ENCODE measurements around the gene TLCD3A. TPM values are rescaled to one million over a fixed set of nuclear protein-coding genes. Genes with fewer than 3 reads are reported as not detected.

The TLCD3A gene
- total and polyA plus RNA-seq, 9 of the 15 experiments (the other 6 are each of a cell fraction or from before 2014, with no cell fraction given) = 1.3 to 13.5 (median 7.3) TPM

GRCh38 chr17:683499-684254 lies 48.7 kb upstream of the TLCD3A start:
- in situ Hi-C loops (cut with MboI) = no loop called here
- Histone ChIP-seq H3K27ac (ENCODE audit: extremely low read depth, low read depth, low read length) (no peak overlapping the region), H3K9ac (ENCODE audit: insufficient read depth in 1 of 2, low read depth in 2 of 2, low read length in 2 of 2) (no peak overlapping the region), H3K9me3 (replicated peaks; ENCODE audit: control insufficient read depth, insufficient read depth, low read depth, low read length) (no peaks in the 10 kb centered on the region), H3K4me2 (ENCODE audit: insufficient read depth, low read length) (no peak overlapping the region), H3K4me3 (no peak overlapping the region), H4K20me1 (replicated peaks; ENCODE audit: control insufficient read depth, insufficient read depth, low read length) (no peaks in the 10 kb centered on the region), H3K27me3 (ENCODE audit: control insufficient read depth in 2 of 2, insufficient read depth in 2 of 2, low read length in 2 of 2) (no peaks in the 10 kb centered on the region), H3K36me3 (ENCODE audit: control insufficient read depth, insufficient read depth, low read length) (peaks cover 1% of the 10 kb centered on the region; the same call in 1 of the 3 replicates), H3K79me2 (ENCODE audit: control insufficient read depth, insufficient read depth, low read length) (no peaks in the 10 kb centered on the region), H3K9me1 (ENCODE audit: control insufficient read depth, insufficient read depth, low read length) (no peaks in the 10 kb centered on the region), H3K4me1 (replicated peaks in 1 of 2; ENCODE audit: control insufficient read depth in 2 of 2, insufficient read depth in 2 of 2, low read length in 2 of 2) (no peaks in the 10 kb centered on the region), H2AFZ (ENCODE audit: low read depth, low read length) (no peak overlapping the region)
- TF ChIP-seq HNRNPLL (IDR thresholded peaks at IDR 0.05; ENCODE audit: low read depth, low read length, poor library complexity, severe bottlenecking) (no peak), ZNF384 (IDR thresholded peaks at IDR 0.05; ENCODE audit: low read depth, low read length) (no peak), CHD7 (IDR thresholded peaks at IDR 0.05; ENCODE audit: low read depth, low read length) (no peak), CBX2 (IDR thresholded peaks at IDR 0.05; ENCODE audit: insufficient read depth, low read length, poor library complexity, severe bottlenecking) (no peak), ZNF124 (CRISPR knock-in tag; IDR thresholded peaks at IDR 0.05) (no peak), THAP7 (CRISPR knock-in tag; IDR thresholded peaks at IDR 0.05) (no peak), FIP1L1 (IDR thresholded peaks at IDR 0.05; ENCODE audit: low read depth, low read length, poor library complexity, severe bottlenecking) (no peak)
- ChIA-PET POLR2A (no interaction called here), CTCF (ENCODE audit: low intra/inter-chr PET ratio) (no interaction called here)
- FAIRE-seq (no peak), ATAC-seq (no peak), DNase-seq (ENCODE audit: extremely low read depth in 1 of 4, low spot score in 3 of 4) (no peak)
- intact Hi-C loops (cut with micrococcal nuclease) = no loop called here
- WGBS (ENCODE audit: insufficient coverage, low coverage, missing lambda C conversion rate) = 79% methylated on average over 4 of the region's 4 CpGs
- no TSS peak for BruUV-seq (replicated peaks)

Data from K562 (cell line).